Prostate gland (tissue), 2 donors: ENCODE measurements around the gene PRR23E.

ENCODE experiments used
- CTCF ChIP-seq, 4 experiments: fragments of 200-600 bp in 2 of 4; fragments of 450-650 bp in 2 of 4; sonication (generic) in 2 of 4; IDR thresholded peaks; 1 replicate in 3 of 4; 2 replicates in 1 of 4; pipeline ENCODE4 v1.5.1; 2016 to 2019; ENCODE audit warnings: antibody characterized with exemption in 4 of 4, mild to moderate bottlenecking in 2 of 4, moderate library complexity in 2 of 4
- POLR2AphosphoS5 ChIP-seq: sonication (generic); formaldehyde crosslinking; IDR thresholded peaks from one replicate; pipeline ENCODE4 v1.6.1; 2017; ENCODE audit warnings: antibody characterized with exemption

GRCh38 chr3:127165036-127165435 is 27.9 kb upstream of the PRR23E start:
- TF ChIP-seq POLR2AphosphoS5 (no peak), CTCF (IDR thresholded peaks at IDR 0.05) (no peak)
